ENCODE results near the gene FZD7. TPM values are rescaled to one million over a fixed set of nuclear protein-coding genes. Genes with fewer than 3 reads are reported as not detected.
A peak's percentile ranks its signal among the peaks of the same experiment; 100 is the strongest.

Gene FZD7
- total and polyA plus RNA-seq, 4 donors = 18.5 to 26.4 (median 22.9) TPM

DNA sequence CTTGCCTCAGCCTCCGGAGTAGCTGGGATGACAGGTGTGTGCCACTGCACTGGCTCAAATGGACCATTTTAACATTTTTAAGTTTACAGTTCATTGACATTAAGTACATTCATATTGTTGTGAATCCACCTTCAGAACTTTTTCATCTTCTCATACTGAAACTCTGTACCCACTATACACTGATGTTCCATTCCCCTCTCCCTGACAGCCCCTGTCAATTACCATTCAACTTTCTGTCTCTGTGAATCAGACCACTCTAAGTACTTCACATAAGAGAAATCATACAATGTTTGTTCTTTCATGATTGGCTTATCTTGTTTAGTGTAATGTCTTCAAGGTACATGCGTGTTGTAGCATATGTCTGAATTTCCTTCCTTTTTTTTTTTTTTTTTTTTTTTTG lies 37.5 kb downstream of the FZD7 start:
- no peak overlapping the region for H3K4me3 ChIP-seq (ENCODE audit: low read depth, low read length)
- H3K4me1 ChIP-seq (ENCODE audit: control insufficient read depth, insufficient read depth, low read length) = peaks cover 11% of the 10 kb centered on the region
- H3K9me3 ChIP-seq (ENCODE audit: control insufficient read depth, insufficient read depth, low read length) = no peaks in the 10 kb centered on the region
- H3K27ac ChIP-seq (ENCODE audit: low read depth, low read length) = no peak overlapping the region
- no CpG with 5 or more reads among the region's 2 CpGs for WGBS (ENCODE audit: insufficient coverage)
- no peak for DNase-seq (ENCODE audit: low read depth in 4 of 6, low spot score in 6 of 6)
- no peaks in the 10 kb centered on the region for H3K36me3 ChIP-seq (ENCODE audit: control insufficient read depth, insufficient read depth, low read length)
- peaks cover 3% of the 10 kb centered on the region for H3K27me3 ChIP-seq (ENCODE audit: control insufficient read depth, insufficient read depth, low read length)

DNA sequence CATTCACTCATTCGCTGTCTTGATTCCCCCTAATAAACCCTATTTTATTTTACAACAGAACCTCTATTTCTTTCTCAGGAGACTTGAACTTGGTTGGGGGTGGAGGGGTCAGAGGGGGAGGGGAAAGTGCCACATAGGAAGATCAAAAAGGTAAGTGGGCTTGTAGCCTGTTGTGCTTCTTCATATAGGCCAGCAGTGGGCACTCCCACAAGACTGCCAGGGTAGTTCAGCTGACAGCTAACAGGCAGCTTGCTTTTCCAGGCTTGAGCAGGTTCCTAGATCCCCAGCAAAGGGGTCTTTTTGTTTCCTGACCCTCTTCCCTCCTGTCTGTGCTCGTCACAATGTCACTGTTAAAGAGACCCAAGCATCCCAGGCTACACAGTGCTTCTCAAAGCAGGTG lies 38.6 kb downstream of the FZD7 start:
- 71% methylated on average over 1 of the region's 2 CpGs for WGBS (ENCODE audit: insufficient coverage)
- peaks cover 11% of the 10 kb centered on the region for H3K4me1 ChIP-seq (ENCODE audit: control insufficient read depth, insufficient read depth, low read length)
- H3K27ac ChIP-seq (ENCODE audit: low read depth, low read length) = no peak overlapping the region
- peaks cover 3% of the 10 kb centered on the region for H3K27me3 ChIP-seq (ENCODE audit: control insufficient read depth, insufficient read depth, low read length)
- peak in 1 of 6 donors; percentile 33 for DNase-seq (ENCODE audit: low read depth in 4 of 6, low spot score in 6 of 6)
- no peaks in the 10 kb centered on the region for H3K9me3 ChIP-seq (ENCODE audit: control insufficient read depth, insufficient read depth, low read length)
- no peak overlapping the region for H3K4me3 ChIP-seq (ENCODE audit: low read depth, low read length)
- H3K36me3 ChIP-seq (ENCODE audit: control insufficient read depth, insufficient read depth, low read length) = no peaks in the 10 kb centered on the region

DNA sequence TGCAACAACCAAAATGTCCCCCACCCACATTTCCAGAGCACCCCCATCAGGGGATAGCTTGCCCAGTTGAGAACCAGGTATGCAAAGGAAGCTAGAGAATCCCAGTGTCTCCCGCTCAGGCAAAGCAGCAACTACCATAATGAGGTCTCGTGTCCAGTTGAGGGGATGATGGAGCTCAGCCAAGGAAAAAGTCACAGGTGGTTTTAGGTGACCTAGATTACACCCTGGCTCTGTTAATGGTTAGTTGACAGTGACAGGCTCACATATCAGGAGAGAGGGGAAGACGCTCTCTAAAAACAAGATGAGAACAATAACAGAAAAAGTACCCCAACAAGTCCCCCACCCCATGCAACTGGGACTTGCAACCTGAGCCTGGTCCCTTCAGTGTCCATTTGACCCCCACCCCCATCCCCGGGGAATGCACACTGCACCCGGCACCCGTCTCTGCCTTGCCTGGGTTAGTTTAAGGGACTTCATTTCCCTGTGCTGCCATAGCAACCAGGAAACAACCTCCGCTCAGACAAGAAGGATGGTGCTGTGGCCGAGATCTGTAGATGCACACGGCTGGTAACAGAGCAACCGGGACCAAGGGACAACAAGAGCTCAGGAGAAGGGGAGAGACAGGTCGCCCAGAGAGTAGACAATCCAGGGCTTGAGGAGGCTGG lies 39.2 kb downstream of the FZD7 start, which contains the start of gene KIAA2012:
Gene KIAA2012 (plus strand): TSS at position 519 of the 665 bp plus-strand sequence. CDS start 373 bp downstream, outside the sequence.
- DNase-seq (ENCODE audit: low read depth in 4 of 6, low spot score in 6 of 6) = peak in 4 of 6 donors; percentile 24 to 91 (median 63)
- H3K36me3 ChIP-seq (ENCODE audit: control insufficient read depth, insufficient read depth, low read length) = no peaks in the 10 kb centered on the region
- no peak within 1 kb of the TSS for H3K4me3 ChIP-seq (ENCODE audit: low read depth, low read length)
- no peaks in the 10 kb centered on the region for H3K9me3 ChIP-seq (ENCODE audit: control insufficient read depth, insufficient read depth, low read length)
- peaks cover 3% of the 10 kb centered on the region for H3K27me3 ChIP-seq (ENCODE audit: control insufficient read depth, insufficient read depth, low read length)
- H3K27ac ChIP-seq (ENCODE audit: low read depth, low read length) = no peak within 1 kb of the TSS
- peaks cover 11% of the 10 kb centered on the region for H3K4me1 ChIP-seq (ENCODE audit: control insufficient read depth, insufficient read depth, low read length)
- 29% methylated on average over 7 of the region's 11 CpGs for WGBS (ENCODE audit: insufficient coverage)

DNA sequence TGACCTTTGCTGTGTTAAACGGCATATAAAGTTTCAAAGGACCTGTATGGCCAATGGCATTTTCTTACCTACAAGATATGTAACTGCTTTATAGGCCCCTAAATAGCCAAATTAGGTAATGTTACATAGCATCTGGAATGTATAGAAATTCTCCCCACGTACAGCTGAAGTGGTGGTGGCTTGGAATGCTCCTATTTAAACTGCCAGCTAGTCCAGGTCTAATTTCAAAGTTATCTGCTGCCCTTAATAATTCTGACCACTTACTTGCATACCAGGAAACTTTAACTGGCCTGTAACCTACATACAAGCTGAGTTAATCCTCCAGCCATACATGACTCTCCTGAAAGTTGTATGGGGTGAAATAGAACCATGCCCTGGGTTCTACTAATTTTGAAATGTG lies 40.7 kb downstream of the FZD7 start:
- H3K36me3 ChIP-seq (ENCODE audit: control insufficient read depth, insufficient read depth, low read length) = no peaks in the 10 kb centered on the region
- no peak overlapping the region for H3K4me3 ChIP-seq (ENCODE audit: low read depth, low read length)
- no peak for DNase-seq (ENCODE audit: low read depth in 4 of 6, low spot score in 6 of 6)
- no CpG with 5 or more reads among the region's 2 CpGs for WGBS (ENCODE audit: insufficient coverage)
- H3K4me1 ChIP-seq (ENCODE audit: control insufficient read depth, insufficient read depth, low read length) = peaks cover 11% of the 10 kb centered on the region
- H3K9me3 ChIP-seq (ENCODE audit: control insufficient read depth, insufficient read depth, low read length) = no peaks in the 10 kb centered on the region
- peaks cover 3% of the 10 kb centered on the region for H3K27me3 ChIP-seq (ENCODE audit: control insufficient read depth, insufficient read depth, low read length)
- H3K27ac ChIP-seq (ENCODE audit: low read depth, low read length) = no peak overlapping the region

DNA sequence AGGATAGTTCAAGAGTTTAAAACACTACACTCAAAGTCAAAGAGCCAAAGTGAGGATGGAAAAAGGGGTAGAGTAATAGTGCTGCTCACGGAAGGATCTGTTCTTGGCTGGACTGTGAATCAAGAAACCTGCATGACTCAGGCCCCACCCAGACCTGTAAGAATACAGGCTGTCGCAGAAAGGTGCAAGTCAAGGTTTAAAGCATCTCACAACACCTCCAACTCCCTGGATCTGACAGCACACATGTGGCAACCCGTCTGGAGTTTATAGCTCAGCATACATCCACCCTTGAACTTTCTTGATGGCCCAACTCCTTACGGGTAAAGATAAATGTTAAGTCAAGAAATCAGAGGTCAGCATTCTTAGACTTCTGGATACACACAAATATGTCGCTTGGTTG lies 45.7 kb downstream of the FZD7 start:
- Histone ChIP-seq H3K27me3 (ENCODE audit: control insufficient read depth, insufficient read depth, low read length) (peaks cover 3% of the 10 kb centered on the region), H3K4me1 (ENCODE audit: control insufficient read depth, insufficient read depth, low read length) (peaks cover 7% of the 10 kb centered on the region), H3K27ac (ENCODE audit: low read depth, low read length) (no peak overlapping the region), H3K4me3 (ENCODE audit: low read depth, low read length) (no peak overlapping the region), H3K36me3 (ENCODE audit: control insufficient read depth, insufficient read depth, low read length) (no peaks in the 10 kb centered on the region), H3K9me3 (ENCODE audit: control insufficient read depth, insufficient read depth, low read length) (no peaks in the 10 kb centered on the region)
- no CpG with 5 or more reads among the region's 5 CpGs for WGBS (ENCODE audit: insufficient coverage)
- no peak for DNase-seq (ENCODE audit: low read depth in 4 of 6, low spot score in 6 of 6)

DNA sequence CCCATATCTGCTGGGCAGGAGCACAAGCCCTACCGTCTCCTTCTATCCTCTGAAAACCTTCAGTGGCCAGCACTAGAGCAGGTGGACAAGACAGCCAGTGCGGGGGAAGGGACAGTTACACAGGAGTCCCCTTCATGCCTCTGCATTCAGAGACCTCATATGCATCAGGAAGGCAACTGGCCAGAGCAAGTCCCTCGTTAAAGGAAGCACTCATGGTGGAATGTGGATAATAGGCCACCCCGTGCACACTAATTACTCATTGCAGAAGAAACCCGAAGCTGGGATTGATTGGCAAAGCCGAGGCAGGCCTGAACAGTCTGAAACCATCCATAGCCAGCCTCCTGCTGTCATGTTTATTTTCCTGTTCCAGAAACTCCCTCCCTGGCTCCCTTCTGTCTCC lies 50.6 kb downstream of the FZD7 start:
- H3K9me3 ChIP-seq (ENCODE audit: control insufficient read depth, insufficient read depth, low read length) = no peaks in the 10 kb centered on the region
- no peaks in the 10 kb centered on the region for H3K36me3 ChIP-seq (ENCODE audit: control insufficient read depth, insufficient read depth, low read length)
- H3K4me3 ChIP-seq (ENCODE audit: low read depth, low read length) = no peak overlapping the region
- no peak overlapping the region for H3K27ac ChIP-seq (ENCODE audit: low read depth, low read length)
- H3K27me3 ChIP-seq (ENCODE audit: control insufficient read depth, insufficient read depth, low read length) = no peaks in the 10 kb centered on the region
- H3K4me1 ChIP-seq (ENCODE audit: control insufficient read depth, insufficient read depth, low read length) = peaks cover 9% of the 10 kb centered on the region
- DNase-seq (ENCODE audit: low read depth in 4 of 6, low spot score in 6 of 6) = peak in 2 of 6 donors; percentile 64 to 67
- WGBS (ENCODE audit: insufficient coverage) = 13% methylated on average over 6 of the region's 6 CpGs

Other genes with a start within 250 kb of the FZD7 start
- gene CDK15, start 227.3 kb upstream of the FZD7 start, total RNA-seq = under 1 TPM; 0.50 to 0.55 TPM
- under 1 TPM; 0.22 to 0.30 TPM for gene CDK15, start 227.3 kb upstream of the FZD7 start, polyA plus RNA-seq (ENCODE audit: insufficient read length in 2 of 2)
- 1 to 10 TPM; 1.2 to 5.7 TPM for gene KIAA2012, start 39.4 kb downstream of the FZD7 start, total RNA-seq
- gene KIAA2012, start 39.4 kb downstream of the FZD7 start, polyA plus RNA-seq (ENCODE audit: insufficient read length in 2 of 2) = 1 to 10 TPM; 4.8 to 5.4 TPM
- gene SUMO1, start 204.7 kb downstream of the FZD7 start, total RNA-seq = 100 to 1,000 TPM; 111 to 116 TPM
- gene SUMO1, start 204.7 kb downstream of the FZD7 start, polyA plus RNA-seq (ENCODE audit: insufficient read length in 2 of 2) = 100 to 1,000 TPM; 143 to 151 TPM
- gene NOP58, start 231.9 kb downstream of the FZD7 start, total RNA-seq = 10 to 100 TPM; 55.4 to 63.5 TPM
- 10 to 100 TPM; 65.5 to 67.8 TPM for gene NOP58, start 231.9 kb downstream of the FZD7 start, polyA plus RNA-seq (ENCODE audit: insufficient read length in 2 of 2)

Data from spinal cord (tissue), 10 donors.